Panc1 (cell line): ENCODE data around the gene HELZ2. TPM values are rescaled to one million over a fixed set of nuclear protein-coding genes. Genes with fewer than 3 reads are reported as not detected.
A peak's percentile ranks its signal among the peaks of the same experiment; 100 is the strongest.

Experiments
- ATAC-seq: fragments of 200-7000 bp; cut with Tn5 transposase; 2 replicates; pipeline ENCODE4 v1.9.1; 2020; ENCODE audit warnings: mild to moderate bottlenecking, moderate library complexity
- BruUV-seq: library from RNA; stranded (reverse); fragments of 400-500 nt; replicated peaks from 2 replicates; lab custom pipeline; 2021; lab: Mats Ljungman, UMichigan
- CTCF ChIA-PET: fragments of 300-600 bp; sonication (Branson Sonifier 250); formaldehyde crosslinking; loops from one replicate; lab custom pipeline; 2022; ENCODE audit warnings: antibody characterized with exemption; lab: Charles Lee
- POLR2A ChIA-PET: fragments of 300-600 bp; sonication (Branson Sonifier 250); formaldehyde crosslinking; loops from one replicate; lab custom pipeline; 2022; ENCODE audit warnings: antibody characterized with exemption; lab: Charles Lee
- DNase-seq: peaks from one replicate; pipeline ENCODE4 v3.0.0-alpha.2; 2010; ENCODE audit warnings: low read depth, low spot score
- H3K27ac ChIP-seq: 2 replicates; pipeline ENCODE4 v1.5.1; 2011; ENCODE audit warnings: mild to moderate bottlenecking, low read length, inconsistent platforms
- H3K27me3 ChIP-seq: fragments of 200-500 bp; sonication (Bioruptor generic); 2 replicates; pipeline ENCODE4 v1.6.0; 2014; ENCODE audit warnings: low read length, inconsistent platforms; ENCODE audit not compliant: control insufficient read depth, insufficient read depth
- H3K36me3 ChIP-seq: fragments of 200-500 bp; sonication (Bioruptor generic); 2 replicates; pipeline ENCODE4 v1.5.1; 2014; ENCODE audit warnings: inconsistent platforms, mild to moderate bottlenecking, low read length, moderate library complexity; ENCODE audit not compliant: control insufficient read depth, insufficient read depth
- H3K4me1 ChIP-seq: 2 replicates; pipeline ENCODE4 v1.5.1; 2011; ENCODE audit warnings: inconsistent platforms, mild to moderate bottlenecking, low read length, moderate library complexity; ENCODE audit not compliant: control insufficient read depth, insufficient read depth
- H3K4me3 ChIP-seq, 2 experiments: 2 replicates each; pipeline ENCODE4 v1.5.1; 2011 to 2012; ENCODE audit warnings: low read depth in 2 of 2, low read length in 2 of 2, mild to moderate bottlenecking in 2 of 2, inconsistent platforms in 1 of 2, moderate library complexity in 1 of 2
- H3K9me3 ChIP-seq: fragments of 200-500 bp; sonication (Bioruptor generic); 2 replicates; pipeline ENCODE4 v1.5.1; 2014; ENCODE audit warnings: low read depth, mild to moderate bottlenecking, inconsistent platforms, low read length, moderate library complexity; ENCODE audit not compliant: control insufficient read depth, insufficient read depth
- POLR2AphosphoS5 ChIP-seq: IDR thresholded peaks from 2 replicates; pipeline ENCODE4 v1.6.1; 2012; ENCODE audit warnings: mild to moderate bottlenecking, low read depth, low read length, moderate library complexity
- SIN3A ChIP-seq: IDR thresholded peaks from 2 replicates; pipeline ENCODE4 v1.6.1; 2012; ENCODE audit warnings: low read depth, mild to moderate bottlenecking, low read length, moderate library complexity, borderline replicate concordance; ENCODE audit not compliant: insufficient read depth
- TCF7L2 ChIP-seq: IDR thresholded peaks from 2 replicates; pipeline ENCODE4 v1.6.1; 2011; ENCODE audit warnings: mild to moderate bottlenecking, low read depth, low read length, inconsistent platforms
- in situ Hi-C: cut with HindIII; loops from 2 replicates; pipeline ENCODE4 v1.10.0; 2016; ENCODE audit warnings: low sequenced_read_pairs, low pct_unique_long_range_greater_than_20kb
- intact Hi-C: fragments of 100-400 bp; cut with micrococcal nuclease; formaldehyde crosslinking; loops from one replicate; pipeline ENCODE4 v1.10.0; 2022; ENCODE audit not compliant: unreplicated experiment
- total RNA-seq: library from RNA; stranded (reverse); gene quantifications from one replicate; pipeline ENCODE4 v1.2.1, GENCODE V29; 2021; ENCODE audit not compliant: unreplicated experiment
- TF ChIP-seq, protein P1 (sequence below): fragments of 450-650 bp; IDR thresholded peaks from 2 replicates; pipeline ENCODE4 v1.5.1; 2017; ENCODE audit warnings: mild to moderate bottlenecking
- TF ChIP-seq, protein P2 (sequence below), 2 experiments: IDR thresholded peaks; 2 replicates each; pipeline ENCODE4 v1.6.1; 2011 to 2012; ENCODE audit warnings: low read depth in 2 of 2, control low read depth in 1 of 2, low read length in 1 of 2, mild to moderate bottlenecking in 1 of 2, moderate library complexity in 1 of 2; ENCODE audit not compliant: insufficient read depth in 1 of 2

HELZ2 gene
- total RNA-seq, 1 experiment from 2014 or later = 41.5 TPM

DNA sequence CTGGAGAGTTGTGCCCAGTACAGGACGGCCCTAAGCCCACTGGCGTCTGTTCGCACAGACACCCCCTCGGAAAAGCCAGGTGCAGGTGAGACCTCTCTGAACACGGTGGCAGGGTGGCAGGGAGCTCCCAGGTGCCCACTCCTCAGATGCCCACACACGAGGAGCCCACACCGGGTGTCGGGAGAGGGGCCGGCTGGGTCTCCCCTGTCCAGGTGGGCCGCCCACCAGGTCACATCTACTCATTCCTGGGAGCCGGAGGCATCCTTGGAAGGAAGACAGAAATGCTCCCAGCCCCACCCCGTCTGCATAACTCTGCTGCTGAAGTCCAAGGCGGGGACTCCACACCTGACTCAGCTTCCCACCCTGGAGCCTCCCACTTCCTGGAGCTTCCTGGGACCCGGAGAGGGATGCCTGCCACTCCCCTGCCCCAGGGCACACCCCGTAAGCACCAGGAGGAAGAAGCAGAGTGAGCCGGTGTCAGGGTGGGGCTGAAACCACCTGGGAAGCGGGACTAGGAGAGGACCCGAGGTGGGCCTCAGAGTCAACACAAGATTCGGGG, 29.0 kb downstream of the HELZ2 start:
- ATAC-seq (0 out of 2 replicates have a peak, but pooled peaks have one; percentile 22), DNase-seq (no peak)
- POLR2A ChIA-PET = no interaction called here
- CTCF ChIA-PET = interaction anchor here (0.5 kb wide), 1 partner anchor 557 kb away, joined by 6 read pairs; no protein-coding TSS in a partner anchor
- no TSS peak for BruUV-seq
- Histone ChIP-seq H3K36me3 (no peaks in the 10 kb centered on the region), H3K27me3 (no peaks in the 10 kb centered on the region), H3K4me1 (peaks cover 10% of the 10 kb centered on the region; the same call in 1 of the 2 replicates), H3K9me3 (no peaks in the 10 kb centered on the region), H3K4me3 (no peak overlapping the region), H3K27ac (no peak overlapping the region)
- in situ Hi-C loops = no loop called here
- intact Hi-C loops = no loop called here
- TF ChIP-seq TCF7L2 = no peak
- no peak for TF ChIP-seq POLR2AphosphoS5
- TF ChIP-seq, protein P1, sequence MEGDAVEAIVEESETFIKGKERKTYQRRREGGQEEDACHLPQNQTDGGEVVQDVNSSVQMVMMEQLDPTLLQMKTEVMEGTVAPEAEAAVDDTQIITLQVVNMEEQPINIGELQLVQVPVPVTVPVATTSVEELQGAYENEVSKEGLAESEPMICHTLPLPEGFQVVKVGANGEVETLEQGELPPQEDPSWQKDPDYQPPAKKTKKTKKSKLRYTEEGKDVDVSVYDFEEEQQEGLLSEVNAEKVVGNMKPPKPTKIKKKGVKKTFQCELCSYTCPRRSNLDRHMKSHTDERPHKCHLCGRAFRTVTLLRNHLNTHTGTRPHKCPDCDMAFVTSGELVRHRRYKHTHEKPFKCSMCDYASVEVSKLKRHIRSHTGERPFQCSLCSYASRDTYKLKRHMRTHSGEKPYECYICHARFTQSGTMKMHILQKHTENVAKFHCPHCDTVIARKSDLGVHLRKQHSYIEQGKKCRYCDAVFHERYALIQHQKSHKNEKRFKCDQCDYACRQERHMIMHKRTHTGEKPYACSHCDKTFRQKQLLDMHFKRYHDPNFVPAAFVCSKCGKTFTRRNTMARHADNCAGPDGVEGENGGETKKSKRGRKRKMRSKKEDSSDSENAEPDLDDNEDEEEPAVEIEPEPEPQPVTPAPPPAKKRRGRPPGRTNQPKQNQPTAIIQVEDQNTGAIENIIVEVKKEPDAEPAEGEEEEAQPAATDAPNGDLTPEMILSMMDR = no peak
- TF ChIP-seq, protein P2, sequence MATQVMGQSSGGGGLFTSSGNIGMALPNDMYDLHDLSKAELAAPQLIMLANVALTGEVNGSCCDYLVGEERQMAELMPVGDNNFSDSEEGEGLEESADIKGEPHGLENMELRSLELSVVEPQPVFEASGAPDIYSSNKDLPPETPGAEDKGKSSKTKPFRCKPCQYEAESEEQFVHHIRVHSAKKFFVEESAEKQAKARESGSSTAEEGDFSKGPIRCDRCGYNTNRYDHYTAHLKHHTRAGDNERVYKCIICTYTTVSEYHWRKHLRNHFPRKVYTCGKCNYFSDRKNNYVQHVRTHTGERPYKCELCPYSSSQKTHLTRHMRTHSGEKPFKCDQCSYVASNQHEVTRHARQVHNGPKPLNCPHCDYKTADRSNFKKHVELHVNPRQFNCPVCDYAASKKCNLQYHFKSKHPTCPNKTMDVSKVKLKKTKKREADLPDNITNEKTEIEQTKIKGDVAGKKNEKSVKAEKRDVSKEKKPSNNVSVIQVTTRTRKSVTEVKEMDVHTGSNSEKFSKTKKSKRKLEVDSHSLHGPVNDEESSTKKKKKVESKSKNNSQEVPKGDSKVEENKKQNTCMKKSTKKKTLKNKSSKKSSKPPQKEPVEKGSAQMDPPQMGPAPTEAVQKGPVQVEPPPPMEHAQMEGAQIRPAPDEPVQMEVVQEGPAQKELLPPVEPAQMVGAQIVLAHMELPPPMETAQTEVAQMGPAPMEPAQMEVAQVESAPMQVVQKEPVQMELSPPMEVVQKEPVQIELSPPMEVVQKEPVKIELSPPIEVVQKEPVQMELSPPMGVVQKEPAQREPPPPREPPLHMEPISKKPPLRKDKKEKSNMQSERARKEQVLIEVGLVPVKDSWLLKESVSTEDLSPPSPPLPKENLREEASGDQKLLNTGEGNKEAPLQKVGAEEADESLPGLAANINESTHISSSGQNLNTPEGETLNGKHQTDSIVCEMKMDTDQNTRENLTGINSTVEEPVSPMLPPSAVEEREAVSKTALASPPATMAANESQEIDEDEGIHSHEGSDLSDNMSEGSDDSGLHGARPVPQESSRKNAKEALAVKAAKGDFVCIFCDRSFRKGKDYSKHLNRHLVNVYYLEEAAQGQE (IDR thresholded peaks at IDR 0.05; ENCODE audit: insufficient read depth in 1 of 2, low read depth in 2 of 2, low read length in 1 of 2) = no peak
- TF ChIP-seq SIN3A = no peak

DNA sequence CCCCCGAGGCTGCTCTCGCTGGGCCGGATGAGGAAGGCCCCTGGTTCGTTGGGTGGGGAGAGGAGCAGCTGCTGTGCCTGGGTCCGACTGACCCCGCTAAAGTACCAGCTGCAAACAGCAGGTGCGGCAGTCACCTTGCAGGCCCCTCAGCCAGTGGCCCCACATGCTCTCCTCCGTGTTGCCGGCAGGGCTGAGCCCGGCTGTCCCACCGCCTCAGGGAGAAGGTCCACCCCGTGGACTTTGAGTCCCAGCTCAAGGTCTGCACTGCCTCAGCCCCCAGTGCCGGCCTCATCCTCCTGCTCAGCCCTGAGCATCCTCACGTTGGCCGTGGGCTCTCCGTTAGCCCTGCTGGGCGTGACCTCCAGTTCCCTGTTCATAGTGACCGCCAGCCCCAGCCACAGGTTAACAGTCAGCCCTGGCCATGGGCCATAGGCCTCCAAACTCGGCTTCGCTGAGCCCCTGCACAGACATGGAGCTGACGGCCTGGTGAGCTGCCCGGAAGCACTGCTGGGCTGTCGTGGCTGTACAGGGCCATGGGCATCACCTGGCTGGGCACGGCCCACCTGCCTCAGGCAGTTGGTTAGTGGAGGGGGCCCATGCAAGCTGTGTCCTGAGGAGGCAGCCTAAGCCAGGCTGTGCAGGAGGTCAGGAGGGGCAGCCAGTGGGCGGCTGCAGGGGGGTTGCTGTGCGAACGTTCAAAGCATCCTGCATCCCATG, 29.6 kb downstream of the HELZ2 start:
- in situ Hi-C loops (no loop called here), intact Hi-C loops (no loop called here)
- Histone ChIP-seq H3K4me3 (no peak overlapping the region), H3K36me3 (no peaks in the 10 kb centered on the region), H3K4me1 (peaks cover 10% of the 10 kb centered on the region; the same call in 1 of the 2 replicates), H3K9me3 (no peaks in the 10 kb centered on the region), H3K27ac (no peak overlapping the region), H3K27me3 (no peaks in the 10 kb centered on the region)
- no peak for DNase-seq
- BruUV-seq = no TSS peak
- ChIA-PET POLR2A (no interaction called here), CTCF (interaction anchor here (0.5 kb wide), 1 partner anchor 558 kb away, joined by 6 read pairs; no protein-coding TSS in a partner anchor)
- TF ChIP-seq TCF7L2 = no peak
- no peak for TF ChIP-seq POLR2AphosphoS5
- no peak for TF ChIP-seq SIN3A
- TF ChIP-seq, protein P1 = no peak
- TF ChIP-seq, protein P2 (IDR thresholded peaks at IDR 0.05; ENCODE audit: insufficient read depth in 1 of 2, low read depth in 2 of 2, low read length in 1 of 2) = no peak
- 0 out of 2 replicates have a peak, but pooled peaks have one; percentile 6 for ATAC-seq
